Forelimb muscle (tissue), 1 donor: ENCODE data around the gene SERPINA3. TPM values are rescaled to one million over a fixed set of nuclear protein-coding genes. Genes with fewer than 3 reads are reported as not detected.
"Not testable (repeated sequence)": the region's sequence is repeated elsewhere in the genome, so short reads cannot be mapped to it uniquely, and the experiment has no call there.

Experiments used
- DNase-seq: peaks from one replicate; pipeline ENCODE4 v3.0.0-alpha.2; 2013; ENCODE audit warnings: low read depth
- polyA plus RNA-seq: library from polyadenylated mRNA; unstranded; fragments of 120-200 nt; gene quantifications from one replicate; pipeline ENCODE4 v1.2.1, GENCODE V29; 2013; ENCODE audit not compliant: insufficient read length

Gene SERPINA3
- polyA plus RNA-seq, 1 donor: not detected

DNA sequence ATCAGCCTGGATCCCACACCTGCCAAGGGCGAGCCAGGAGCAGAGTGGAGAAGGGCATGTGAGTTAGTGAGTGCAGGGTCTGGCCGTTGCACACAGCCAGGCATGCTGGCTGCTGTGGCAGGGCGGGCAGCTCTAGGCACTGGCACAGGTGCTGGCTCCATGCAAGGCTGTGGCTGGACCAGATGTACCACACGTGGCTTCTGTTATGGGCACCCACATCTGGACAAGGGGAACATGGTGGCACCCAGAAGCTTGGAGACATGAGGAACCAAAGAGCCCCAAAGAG lies 20.1 kb downstream of the SERPINA3 start:
- no peak for DNase-seq

DNA sequence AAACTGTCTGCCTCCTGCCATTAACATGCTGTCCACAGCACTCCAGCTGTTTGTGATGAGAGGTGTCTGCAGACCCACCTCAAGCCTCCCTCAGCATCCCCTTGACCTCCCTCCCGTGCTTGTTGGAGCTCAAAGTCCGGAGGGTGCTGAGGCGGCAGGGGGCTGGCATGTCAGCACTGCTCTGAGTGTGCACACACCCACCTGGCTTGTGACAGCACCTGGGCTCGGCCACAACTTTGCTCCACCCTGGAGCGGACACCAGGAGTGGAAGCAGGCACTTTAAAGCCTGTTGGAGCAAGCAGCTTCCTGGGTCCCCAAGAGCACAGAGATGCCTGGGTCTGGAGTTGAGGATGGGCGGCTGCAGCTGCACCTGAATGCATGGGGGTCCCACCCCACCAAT lies 20.9 kb downstream of the SERPINA3 start:
- no peak for DNase-seq

DNA sequence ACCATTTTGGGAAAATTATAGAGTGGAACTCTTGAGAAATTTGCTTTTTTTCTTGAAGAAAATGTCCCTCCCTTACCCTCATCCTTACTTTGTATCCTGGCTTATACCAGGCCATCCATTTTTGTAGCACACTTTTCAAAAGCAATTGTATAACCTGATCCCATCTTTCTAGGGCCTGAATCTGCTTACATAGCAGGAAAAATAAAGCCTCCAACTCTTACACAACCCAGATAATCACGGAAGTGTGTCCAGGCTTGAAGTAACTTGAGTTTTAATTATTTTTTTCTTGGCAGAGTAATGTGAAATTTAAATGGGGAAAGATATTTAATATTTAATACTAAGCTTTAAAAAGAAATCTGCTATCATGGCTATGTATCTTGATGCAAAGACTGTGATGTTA lies 23.0 kb downstream of the SERPINA3 start:
- no peak for DNase-seq

DNA sequence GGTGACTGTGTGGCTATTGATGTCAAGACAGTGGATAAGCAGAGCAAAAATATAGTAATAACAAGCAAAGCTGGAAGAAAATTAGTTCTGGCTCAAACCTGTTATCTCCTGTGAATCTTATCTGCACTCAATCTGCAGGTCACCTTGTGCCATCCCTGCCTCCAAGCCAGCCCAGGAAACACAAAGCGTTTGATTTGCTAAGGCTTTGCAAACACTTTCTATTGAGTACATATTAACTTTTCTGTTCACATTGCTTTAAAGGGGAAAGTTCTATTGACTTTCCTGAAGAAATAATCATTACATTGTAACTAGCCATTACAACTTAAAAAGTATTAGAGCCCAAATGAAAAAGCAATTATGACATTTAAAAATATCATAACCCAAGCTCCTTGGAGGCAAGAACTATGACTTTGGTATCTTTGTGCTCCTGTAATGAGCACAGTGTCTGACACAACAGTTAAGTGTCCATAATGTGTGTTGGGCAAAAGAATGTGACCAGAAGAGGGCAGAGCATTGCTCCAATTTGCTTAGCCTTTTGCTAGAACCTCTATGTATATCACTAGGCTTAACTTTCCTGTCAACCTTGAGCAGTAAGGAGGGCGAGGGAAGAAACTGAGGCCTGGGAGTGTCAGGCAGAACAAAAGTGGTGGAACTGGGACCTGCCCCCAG lies 24.7 kb downstream of the SERPINA3 start:
- DNase-seq: no peak

DNA sequence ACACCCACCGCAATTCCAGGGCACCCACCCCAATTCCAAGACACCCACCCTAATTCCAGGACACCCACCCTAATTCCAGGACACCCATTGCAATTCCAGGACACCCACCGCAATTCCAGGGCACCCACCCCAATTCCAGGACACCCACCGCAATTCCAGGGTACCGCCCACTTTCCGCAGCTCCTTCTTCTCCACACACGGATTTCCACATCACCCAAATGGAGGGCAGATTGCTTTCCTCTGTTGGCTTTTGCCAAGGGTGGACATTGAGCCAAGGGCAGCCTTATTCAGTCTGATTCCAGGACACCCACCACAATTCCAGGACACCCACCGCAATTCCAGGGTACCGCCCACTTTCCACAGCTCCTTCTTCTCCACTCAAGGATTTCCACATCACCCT lies 25.6 kb downstream of the SERPINA3 start:
- not testable (repeated sequence) for DNase-seq

DNA sequence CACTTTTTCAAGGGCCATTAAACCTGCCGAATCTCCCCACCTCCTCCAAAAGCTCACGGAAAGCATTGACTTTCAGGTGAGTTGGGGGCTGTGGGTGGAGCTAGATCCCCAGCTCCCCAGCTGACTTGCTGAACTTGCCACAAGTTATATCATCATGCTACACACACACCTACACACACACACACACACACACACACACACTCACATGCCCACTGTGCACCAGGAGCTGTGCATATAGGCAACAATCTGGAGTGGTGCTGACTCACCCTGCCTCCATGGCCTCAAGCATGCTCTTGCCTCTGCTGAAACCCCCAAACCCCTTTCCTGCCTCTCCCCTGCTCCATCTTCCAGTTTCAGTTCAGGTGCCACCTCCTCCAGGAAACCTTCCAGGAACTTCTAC lies 26.1 kb downstream of the SERPINA3 start:
- DNase-seq: no peak

DNA sequence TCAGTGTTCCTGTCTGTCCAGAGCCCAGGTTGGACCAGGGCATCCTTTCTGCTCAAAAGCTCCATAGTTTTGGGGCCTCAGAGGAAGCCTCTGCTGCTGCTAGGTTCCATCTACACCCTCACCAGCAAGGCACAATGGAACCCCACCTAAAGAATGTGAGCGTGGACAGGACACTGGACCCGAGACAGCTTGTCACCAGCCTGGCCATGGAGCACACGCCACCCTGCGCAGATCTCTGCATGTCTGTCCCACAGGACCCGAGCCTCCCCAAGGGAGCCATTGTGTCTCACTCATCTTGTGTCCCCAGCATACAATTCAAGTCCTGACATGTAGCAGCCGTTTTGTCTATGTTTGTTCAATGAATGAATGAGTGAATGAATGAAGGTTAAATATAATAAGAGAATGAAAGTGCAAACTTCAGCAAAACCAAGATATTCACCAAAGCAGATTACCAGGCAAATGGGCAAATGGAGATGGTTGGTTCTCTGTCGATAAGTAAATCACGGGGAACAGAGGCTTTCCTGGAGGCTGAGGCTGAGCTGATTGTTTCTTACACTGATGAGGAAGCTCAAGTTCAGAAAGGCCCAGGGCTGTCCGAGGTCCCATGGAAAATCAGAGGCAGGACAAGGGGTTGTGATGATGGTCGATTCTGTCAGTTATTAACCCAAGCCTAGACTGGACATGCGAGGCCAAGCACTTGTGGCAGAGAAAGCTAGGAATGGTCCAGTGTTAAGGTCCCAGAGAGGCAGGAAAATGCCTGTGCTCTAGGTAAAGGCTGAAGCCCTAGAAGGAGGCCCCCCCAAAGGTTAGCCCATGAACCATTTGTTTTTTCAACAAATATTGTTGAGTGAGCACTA lies 27.0 kb downstream of the SERPINA3 start:
- no peak for DNase-seq

DNA sequence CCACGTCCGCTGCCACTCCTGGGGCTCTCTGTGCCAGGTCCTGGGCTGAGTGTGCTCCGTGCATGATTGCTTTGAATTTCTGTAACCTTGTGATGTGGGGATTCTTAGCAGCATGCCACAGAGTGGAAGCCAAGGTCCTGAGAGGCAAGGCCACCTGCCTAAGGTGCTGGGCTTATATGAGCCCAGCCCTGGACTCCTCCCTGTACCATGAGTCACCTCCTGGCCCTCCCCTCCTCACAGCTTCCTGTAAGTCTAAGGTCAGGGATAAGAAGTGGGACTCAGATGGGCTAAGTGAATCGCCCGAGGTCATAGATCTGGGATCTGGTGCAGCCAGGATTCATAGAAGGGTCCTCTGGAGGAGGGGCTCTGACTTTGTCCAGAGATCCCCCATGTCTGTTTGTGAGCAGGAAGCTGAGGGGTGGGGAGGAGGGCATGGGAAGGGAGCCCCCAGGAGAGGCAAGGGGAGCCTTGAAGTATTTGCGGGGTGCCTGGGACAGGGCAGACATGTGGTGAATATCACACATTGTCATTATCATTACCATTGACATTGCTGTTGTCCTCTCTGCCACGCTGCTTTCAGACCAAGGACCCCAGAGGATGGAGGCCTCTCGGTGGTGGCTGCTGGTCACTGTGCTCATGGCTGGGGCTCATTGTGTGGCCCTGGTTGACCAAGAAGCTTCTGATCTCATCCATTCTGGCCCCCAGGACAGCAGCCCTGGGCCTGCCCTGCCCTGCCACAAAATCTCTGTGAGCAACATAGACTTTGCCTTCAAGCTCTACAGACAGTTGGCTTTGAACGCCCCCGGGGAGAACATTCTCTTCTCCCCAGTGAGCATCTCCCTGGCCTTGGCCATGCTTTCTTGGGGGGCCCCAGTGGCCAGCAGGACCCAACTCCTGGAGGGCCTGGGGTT lies 28.8 kb downstream of the SERPINA3 start:
- DNase-seq: no peak

DNA sequence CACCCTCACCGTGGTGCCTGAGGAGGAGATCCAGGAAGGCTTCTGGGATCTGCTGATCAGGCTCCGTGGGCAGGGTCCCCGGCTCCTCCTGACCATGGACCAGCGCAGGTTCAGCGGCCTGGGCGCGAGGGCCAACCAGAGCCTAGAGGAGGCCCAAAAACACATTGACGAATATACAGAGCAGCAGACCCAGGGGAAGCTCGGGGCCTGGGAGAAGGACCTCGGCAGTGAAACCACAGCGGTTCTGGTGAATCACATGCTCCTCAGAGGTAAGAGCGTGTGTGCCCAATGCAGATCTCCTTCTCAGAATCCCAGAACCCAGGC lies 29.4 kb downstream of the SERPINA3 start:
- DNase-seq: no peak

DNA sequence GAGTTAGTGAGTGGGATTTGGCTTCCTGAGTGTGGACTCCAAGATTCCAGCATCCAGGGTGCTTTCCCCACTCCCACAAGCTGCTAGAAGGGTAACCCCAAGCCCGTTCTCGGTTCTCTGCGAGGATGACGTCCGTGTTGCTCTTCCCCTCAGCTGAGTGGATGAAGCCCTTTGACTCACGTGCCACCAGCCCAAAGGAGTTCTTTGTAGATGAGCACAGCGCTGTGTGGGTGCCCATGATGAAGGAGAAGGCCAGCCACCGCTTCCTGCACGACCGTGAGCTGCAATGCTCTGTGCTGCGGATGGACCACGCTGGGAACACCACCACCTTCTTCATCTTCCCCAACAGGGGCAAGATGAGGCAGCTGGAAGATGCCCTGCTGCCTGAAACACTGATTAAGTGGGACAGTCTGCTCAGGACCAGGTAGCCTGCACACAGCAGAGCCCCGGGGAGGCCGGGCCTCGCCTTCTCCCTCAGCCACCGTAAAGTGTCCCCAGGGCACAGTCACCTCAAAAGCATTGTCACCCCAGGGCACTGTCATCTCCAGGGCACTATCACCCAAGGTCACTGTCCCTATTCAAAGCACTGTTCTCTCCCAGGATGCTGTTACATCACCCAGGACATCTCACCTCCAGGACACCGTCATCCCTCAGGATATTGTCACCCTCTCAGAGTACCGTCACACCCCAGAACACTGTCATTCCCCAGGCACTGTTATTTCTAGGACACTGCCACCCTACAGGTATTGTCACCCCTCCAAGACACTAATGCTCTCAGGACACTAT lies 31.3 kb downstream of the SERPINA3 start:
- DNase-seq: no peak

DNA sequence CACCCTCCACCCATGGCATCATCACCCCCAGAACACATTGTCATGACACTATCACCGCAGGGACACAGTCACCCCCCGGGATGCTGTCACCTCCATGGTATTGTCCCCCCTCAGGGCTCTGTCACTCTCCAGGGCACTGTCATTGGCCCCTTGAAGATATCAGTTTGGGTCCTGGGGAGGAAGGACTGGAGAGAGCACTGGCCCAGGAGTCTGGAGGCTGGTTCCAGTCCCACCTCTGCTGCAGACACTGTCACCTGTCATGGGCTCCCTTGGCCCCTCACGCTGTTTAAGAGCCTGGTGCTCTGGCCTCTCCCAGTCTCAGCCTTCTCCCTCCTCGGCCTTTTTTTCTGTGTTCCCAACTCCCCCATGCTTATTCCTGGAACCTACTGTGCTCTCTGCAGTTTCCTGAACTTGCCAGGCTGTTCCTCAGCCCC lies 31.9 kb downstream of the SERPINA3 start:
- no peak for DNase-seq

DNA sequence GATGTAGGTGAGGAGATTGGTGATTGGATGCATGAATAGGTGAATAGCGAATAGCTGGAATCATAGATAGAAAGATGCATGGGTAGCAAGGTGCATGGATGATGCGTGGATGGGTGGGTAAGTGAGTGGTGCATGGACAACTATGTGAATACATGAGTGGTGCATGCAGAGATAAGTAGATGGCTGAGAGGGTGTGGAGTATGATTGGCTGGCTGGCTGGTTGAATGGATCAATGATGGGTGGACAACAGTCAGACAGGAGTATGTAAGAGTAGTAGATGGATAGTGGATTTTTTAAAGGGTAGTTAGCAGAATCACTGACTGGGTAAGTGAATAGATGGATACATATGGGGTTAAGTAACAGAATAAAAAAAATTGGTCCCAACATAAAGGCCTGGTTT lies 33.9 kb downstream of the SERPINA3 start:
- DNase-seq: no peak

DNA sequence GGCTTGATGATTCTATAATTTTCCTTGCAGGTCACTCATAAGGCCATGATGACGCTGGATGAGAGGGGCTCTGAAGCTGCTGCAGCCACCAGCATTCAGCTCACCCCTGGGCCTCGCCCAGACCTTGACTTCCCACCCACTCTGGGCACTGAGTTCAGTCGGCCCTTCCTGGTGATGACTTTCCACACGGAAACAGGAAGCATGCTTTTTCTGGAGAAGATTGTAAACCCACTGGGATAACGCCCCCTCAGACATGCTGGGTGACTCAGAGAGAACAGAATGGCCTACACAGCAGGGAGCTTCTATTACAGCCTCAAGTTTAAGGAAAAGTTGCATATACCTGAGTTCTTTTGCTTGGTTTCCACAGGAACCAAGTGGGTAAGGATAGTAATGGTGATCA lies 34.3 kb downstream of the SERPINA3 start:
- no peak for DNase-seq

DNA sequence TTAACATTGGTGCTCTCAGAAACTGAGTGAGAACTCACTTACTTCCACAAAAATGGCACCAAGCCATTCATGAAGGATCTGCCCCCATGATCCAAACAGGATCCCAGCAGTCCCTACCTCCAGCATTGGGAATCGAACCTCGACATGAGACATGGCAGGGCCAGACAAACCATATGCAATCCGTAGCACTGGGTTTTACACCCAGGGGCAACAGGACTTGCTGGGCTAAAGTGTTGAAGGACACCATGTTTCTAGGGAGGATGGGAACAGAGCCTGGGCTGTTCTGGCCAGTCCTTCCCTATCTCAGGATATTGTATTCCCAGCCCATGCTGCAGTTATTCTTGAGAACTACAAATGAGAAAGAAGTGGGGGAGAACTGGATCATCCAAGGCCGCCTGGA lies 36.6 kb downstream of the SERPINA3 start:
- DNase-seq: no peak

DNA sequence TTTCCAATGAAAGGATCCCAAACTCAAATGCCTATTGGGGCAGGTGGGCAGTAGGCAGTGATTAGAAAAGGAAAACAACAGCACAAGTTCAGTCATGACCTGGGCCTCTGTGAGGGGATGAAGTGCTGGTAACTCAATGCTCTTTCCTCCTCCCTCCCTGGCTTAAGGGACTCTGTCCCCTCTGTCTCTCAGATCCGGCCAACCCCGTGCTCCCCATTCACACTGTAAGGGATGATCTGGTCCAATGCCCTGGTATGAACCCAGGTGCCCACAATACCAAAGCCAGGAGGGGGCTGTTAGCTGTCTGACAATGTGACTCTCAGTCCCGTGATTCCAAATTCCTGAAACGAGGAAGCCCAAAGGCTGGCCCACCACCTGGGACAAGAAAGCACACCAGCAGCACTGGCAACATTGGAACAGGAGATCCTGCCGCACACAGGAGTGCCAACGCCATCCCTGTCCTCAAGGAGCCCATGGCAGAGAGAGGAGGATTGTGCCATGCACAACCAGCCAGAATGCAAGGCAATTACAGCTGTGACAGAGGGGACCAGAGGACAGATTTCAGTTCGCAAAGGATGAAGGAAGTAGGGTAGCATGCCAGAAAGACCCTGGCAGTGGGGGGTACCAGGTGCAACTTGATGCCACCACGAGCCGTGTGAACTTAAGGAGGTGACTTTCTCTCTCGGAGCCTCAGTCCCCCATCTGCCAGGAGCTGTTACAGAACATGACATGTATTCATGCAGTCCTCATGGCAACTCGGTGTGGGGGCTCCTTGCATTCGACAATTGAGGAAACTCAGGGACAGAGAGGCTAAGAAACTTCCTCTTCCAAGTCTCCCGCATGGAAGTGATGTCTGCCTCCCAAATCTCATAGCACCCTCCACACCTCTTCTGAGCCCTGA lies 37.6 kb downstream of the SERPINA3 start:
- DNase-seq: no peak

DNA sequence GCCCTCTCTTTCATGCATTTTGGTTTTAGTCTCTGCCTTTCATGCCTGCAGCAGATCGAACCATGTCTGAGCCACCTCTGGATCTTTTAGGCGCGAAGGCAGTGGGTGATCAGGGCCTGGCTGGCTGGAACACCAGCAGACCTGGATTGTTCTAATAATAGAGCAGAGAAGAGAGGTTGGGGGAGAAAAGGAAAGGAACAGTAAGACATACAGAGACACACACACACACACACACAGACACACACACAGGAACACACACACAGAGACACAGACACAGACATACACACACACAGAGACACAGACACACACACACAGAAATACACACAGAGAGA lies 38.2 kb downstream of the SERPINA3 start:
- no peak for DNase-seq

DNA sequence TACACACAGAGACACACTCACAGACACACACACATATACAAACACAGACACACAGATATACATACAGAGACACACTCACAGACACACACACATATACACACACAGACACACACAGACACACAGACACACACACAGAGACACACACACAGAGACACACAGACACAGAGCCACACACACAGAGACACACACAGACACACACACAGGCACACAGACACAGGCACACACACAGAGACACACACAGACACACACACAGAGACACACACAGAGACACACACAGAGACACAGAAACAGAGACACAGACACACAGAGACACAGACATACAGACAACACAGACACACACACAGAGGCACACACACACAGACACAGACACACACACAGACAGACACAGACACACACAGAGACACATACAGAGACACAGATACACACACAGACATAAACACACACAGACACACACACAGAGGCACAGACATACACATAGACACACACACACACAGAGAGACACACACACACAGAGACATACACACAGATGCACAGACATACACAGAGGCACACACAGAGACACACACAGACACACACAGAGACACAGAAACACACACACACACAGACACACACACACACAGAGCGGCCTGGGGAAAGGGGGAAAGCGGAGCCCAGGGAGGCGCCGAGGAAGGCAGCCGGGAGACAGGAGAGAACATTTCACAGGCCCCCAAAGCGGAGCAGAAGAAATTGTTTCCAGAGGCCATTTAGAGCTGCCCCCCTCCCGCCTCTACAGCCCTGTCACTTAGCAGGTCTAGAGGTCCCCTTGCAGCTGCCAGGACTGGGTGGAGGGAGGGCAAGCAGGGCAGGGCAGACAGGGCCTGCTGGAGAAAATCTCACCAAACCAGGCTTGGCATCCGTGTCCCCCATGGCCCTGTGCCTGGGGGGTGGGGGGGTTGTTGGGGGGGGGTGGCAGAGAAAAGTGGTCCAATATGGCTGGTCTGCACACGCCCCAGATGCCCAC lies 38.9 kb downstream of the SERPINA3 start:
- DNase-seq: no peak

DNA sequence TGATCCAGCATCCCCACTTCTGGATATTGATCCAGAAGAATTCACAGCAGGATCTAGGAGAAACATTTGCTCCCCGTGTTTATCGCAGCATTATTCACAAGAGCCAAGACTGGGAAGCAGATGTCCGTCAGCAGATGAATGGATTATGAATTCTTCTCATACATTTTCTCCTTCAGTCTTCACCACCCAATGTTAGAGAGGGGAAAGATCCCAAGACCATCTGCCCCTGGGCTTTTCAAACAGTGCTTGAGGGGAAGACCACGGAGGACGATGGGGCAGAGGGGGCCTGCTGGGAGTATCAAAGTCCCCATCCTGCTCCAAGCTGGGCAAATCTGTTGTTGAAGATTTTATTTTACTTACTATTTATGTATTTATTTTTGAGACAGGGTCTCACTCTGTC lies 41.1 kb downstream of the SERPINA3 start:
- DNase-seq: no peak

DNA sequence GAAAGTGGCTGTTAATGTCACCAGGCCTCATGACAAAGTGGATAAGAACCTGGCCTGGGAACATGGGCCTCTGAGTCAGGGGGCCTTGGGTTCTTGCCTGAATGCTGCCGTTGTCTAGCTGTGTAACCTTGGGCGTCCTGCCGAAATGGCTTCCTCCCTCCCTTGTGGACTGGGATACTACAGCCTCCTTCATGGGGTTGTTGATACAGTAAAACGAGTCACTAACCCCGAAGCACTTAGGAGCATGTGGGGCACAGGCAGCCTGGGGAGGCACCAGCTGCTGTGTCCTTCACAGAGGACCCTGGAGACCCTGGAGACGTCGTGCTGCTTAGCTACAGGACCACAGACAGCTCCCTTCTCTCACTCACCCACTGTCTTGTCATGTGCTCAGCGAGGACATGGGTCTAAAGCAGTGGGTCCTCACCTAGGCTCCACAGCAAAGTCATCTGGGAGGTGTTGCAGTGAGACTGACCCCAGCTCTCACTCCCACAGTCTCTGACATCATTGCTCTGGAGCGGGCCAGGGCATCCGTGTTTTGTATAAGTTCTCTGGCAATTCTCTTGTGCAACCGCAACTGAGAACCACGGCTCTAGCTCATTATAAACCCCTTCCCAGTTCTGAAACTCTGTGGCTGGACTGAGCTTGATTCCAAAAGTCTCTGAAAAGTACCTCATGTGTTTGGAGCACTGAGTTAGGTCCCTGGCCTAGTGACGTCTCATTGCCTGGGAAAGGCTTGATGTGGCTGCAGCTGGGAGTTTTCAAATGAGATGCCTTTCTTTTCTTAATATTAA lies 42.1 kb downstream of the SERPINA3 start:
- no peak for DNase-seq
